H1 (cell line): ENCODE data around the gene OPHN1. TPM values are rescaled to one million over a fixed set of nuclear protein-coding genes. Genes with fewer than 3 reads are reported as not detected.

ENCODE experiments used
- CTCF ChIA-PET: fragments of 300-600 bp; sonication (Branson Sonifier 250); formaldehyde crosslinking; loops from one replicate; lab custom pipeline; 2021; ENCODE audit not compliant: partially characterized antibody; lab: Charles Lee
- POLR2A ChIA-PET: fragments of 300-600 bp; sonication (Branson Sonifier 250); formaldehyde crosslinking; loops from one replicate; lab custom pipeline; 2021; ENCODE audit warnings: inconsistent platforms; ENCODE audit not compliant: partially characterized antibody; lab: Charles Lee
- DNase-seq, 2 experiments: peaks; one replicate each; pipeline versions ENCODE4 v3.0.0 to v3.0.0-alpha.2; 2010 to 2022; ENCODE audit warnings: low spot score in 2 of 2, low read depth in 1 of 2, mixed read lengths in 1 of 2
- FAIRE-seq: peaks from 2 replicates; lab custom pipeline; 2011; peaks lifted over from hg19 to GRCh38; lab: Jason Lieb, UNC
- H2AFZ ChIP-seq: 2 replicates; pipeline ENCODE4 v1.8.1; 2012; ENCODE audit warnings: low read length, inconsistent platforms
- H2AK5ac ChIP-seq: 2 replicates; pipeline ENCODE4 v1.6.1; 2013; ENCODE audit warnings: low read depth, low read length
- H2BK120ac ChIP-seq: replicated peaks from 2 replicates; pipeline ENCODE3; 2013; ENCODE audit warnings: low read depth, low read length, inconsistent platforms
- H2BK12ac ChIP-seq: 2 replicates; pipeline ENCODE4 v1.6.1; 2013; ENCODE audit warnings: low read depth, low read length
- H2BK15ac ChIP-seq: 2 replicates; pipeline ENCODE4 v1.6.1; 2013; ENCODE audit warnings: low read length
- H2BK20ac ChIP-seq: 2 replicates; pipeline ENCODE4 v1.6.1; 2013; ENCODE audit warnings: low read length
- H2BK5ac ChIP-seq: 2 replicates; pipeline ENCODE4 v1.6.1; 2013; ENCODE audit warnings: low read depth, low read length
- H3K14ac ChIP-seq: 2 replicates; pipeline ENCODE4 v1.6.1; 2013; ENCODE audit warnings: inconsistent platforms; ENCODE audit not compliant: insufficient read length
- H3K18ac ChIP-seq: 2 replicates; pipeline ENCODE4 v1.6.1; 2013; ENCODE audit warnings: low read length; ENCODE audit errors: extremely low read depth
- H3K23ac ChIP-seq: 2 replicates; pipeline ENCODE4 v1.6.1; 2013; ENCODE audit warnings: inconsistent platforms; ENCODE audit not compliant: insufficient read length
- H3K23me2 ChIP-seq: 2 replicates; pipeline ENCODE4 v1.6.1; 2013; ENCODE audit warnings: low read depth, low read length
- H3K27ac ChIP-seq: 2 replicates; pipeline ENCODE4 v1.6.1; 2011; ENCODE audit warnings: low read depth, low read length, inconsistent platforms
- H3K27me3 ChIP-seq, 4 experiments: replicated peaks in 1 of 4; 1 replicate in 1 of 4; 2 replicates in 3 of 4; pipeline versions ENCODE4 v1.6.1 to v1.8.1; 2011 to 2013; ENCODE audit warnings: low read length in 3 of 4, mild to moderate bottlenecking in 3 of 4, inconsistent platforms in 2 of 4, mixed read lengths in 2 of 4, moderate library complexity in 1 of 4; ENCODE audit not compliant: control insufficient read depth in 3 of 4, insufficient read depth in 3 of 4; ENCODE audit errors: extremely low read depth in 1 of 4
- H3K36me3 ChIP-seq, 4 experiments: 2 replicates each; pipeline versions ENCODE4 v1.6.1 to v1.8.1; 2011 to 2013; ENCODE audit warnings: mild to moderate bottlenecking in 4 of 4, low read length in 3 of 4, moderate library complexity in 2 of 4, control low read depth in 1 of 4, inconsistent platforms in 1 of 4; ENCODE audit not compliant: insufficient read depth in 4 of 4, control insufficient read depth in 2 of 4
- H3K4ac ChIP-seq: replicated peaks from 2 replicates; pipeline ENCODE3; 2013; ENCODE audit warnings: low read length, low read depth, mixed read lengths, inconsistent platforms; ENCODE audit not compliant: insufficient read length
- H3K4me1 ChIP-seq, 4 experiments: replicated peaks in 1 of 4; 1 replicate in 1 of 4; 2 replicates in 3 of 4; pipeline versions ENCODE4 v1.6.1 to v1.8.1; 2011 to 2013; ENCODE audit warnings: low read length in 3 of 4, inconsistent platforms in 2 of 4, mixed read lengths in 1 of 4; ENCODE audit not compliant: insufficient read depth in 4 of 4, control insufficient read depth in 3 of 4
- H3K4me2 ChIP-seq, 2 experiments: 2 replicates each; pipeline versions ENCODE4 v1.6.1 to v1.8.1; 2011 to 2013; ENCODE audit warnings: low read depth in 2 of 2, low read length in 2 of 2, control low read depth in 1 of 2, inconsistent platforms in 1 of 2, mild to moderate bottlenecking in 1 of 2; ENCODE audit not compliant: insufficient read depth in 1 of 2
- H3K4me3 ChIP-seq, 4 experiments: fragments of 200-600, 300-600 bp in 1 of 4; sonication (generic), shearing (Covaris generic), sonication (Bioruptor Twin) in 1 of 4; 2 replicates each; pipeline versions ENCODE4 v1.5.1 to v1.8.1; 2011 to 2016; ENCODE audit warnings: low read length in 4 of 4, low read depth in 3 of 4, control low read depth in 2 of 4, inconsistent platforms in 2 of 4, mild to moderate bottlenecking in 2 of 4, mixed read lengths in 1 of 4, moderate library complexity in 1 of 4; ENCODE audit not compliant: insufficient read depth in 2 of 4; ENCODE audit errors: extremely low read depth in 1 of 4
- H3K56ac ChIP-seq: replicated peaks from 2 replicates; pipeline ENCODE3; 2013; ENCODE audit warnings: low read depth, mild to moderate bottlenecking, mixed read lengths, low read length, inconsistent platforms; ENCODE audit not compliant: insufficient read length
- H3K79me1 ChIP-seq: 2 replicates; pipeline ENCODE4 v1.6.1; 2013; ENCODE audit warnings: low read depth, low read length, control low read depth
- H3K79me2 ChIP-seq, 2 experiments: 2 replicates each; pipeline versions ENCODE4 v1.6.1 to v1.8.1; 2012 to 2013; ENCODE audit warnings: low read length in 2 of 2, mild to moderate bottlenecking in 2 of 2, inconsistent platforms in 1 of 2; ENCODE audit not compliant: insufficient read depth in 2 of 2, control insufficient read depth in 1 of 2
- H3K9ac ChIP-seq, 4 experiments: replicated peaks in 1 of 4; 1 replicate in 1 of 4; 2 replicates in 3 of 4; pipeline versions ENCODE4 v1.6.1 to v1.8.1; 2011 to 2013; ENCODE audit warnings: low read depth in 3 of 4, low read length in 3 of 4, control low read depth in 2 of 4, mild to moderate bottlenecking in 2 of 4, moderate library complexity in 2 of 4, inconsistent platforms in 1 of 4; ENCODE audit errors: extremely low read depth in 1 of 4
- H3K9me3 ChIP-seq, 2 experiments: 2 replicates each; pipeline versions ENCODE4 v1.6.1 to v1.8.1; 2012 to 2013; ENCODE audit warnings: mild to moderate bottlenecking in 2 of 2, moderate library complexity in 2 of 2, control low read depth in 1 of 2, inconsistent platforms in 1 of 2, low read depth in 1 of 2, low read length in 1 of 2, mixed read lengths in 1 of 2; ENCODE audit not compliant: insufficient read depth in 2 of 2
- H4K20me1 ChIP-seq, 2 experiments: replicated peaks in 1 of 2; 2 replicates each; pipeline versions ENCODE3 to v1.8.1; 2011 to 2013; ENCODE audit warnings: inconsistent platforms in 2 of 2, low read length in 2 of 2, mild to moderate bottlenecking in 1 of 2; ENCODE audit not compliant: insufficient read depth in 2 of 2, control insufficient read depth in 1 of 2
- H4K5ac ChIP-seq: 2 replicates; pipeline ENCODE4 v1.6.1; 2013; ENCODE audit warnings: low read length, low read depth, mixed read lengths, inconsistent platforms; ENCODE audit not compliant: insufficient read length
- H4K8ac ChIP-seq: 2 replicates; pipeline ENCODE4 v1.8.0; 2013; ENCODE audit warnings: mild to moderate bottlenecking, moderate library complexity, low read length, inconsistent platforms; ENCODE audit not compliant: insufficient read depth; ENCODE audit errors: extremely low read depth
- H4K91ac ChIP-seq: replicated peaks from 2 replicates; pipeline ENCODE3; 2013; ENCODE audit warnings: low read length, mixed read lengths, inconsistent platforms; ENCODE audit not compliant: insufficient read length
- CHD1 ChIP-seq: IDR thresholded peaks from 2 replicates; pipeline ENCODE4 v1.6.1; 2012; ENCODE audit warnings: low read depth, low read length, improper control_type of control experiment
- SIX5 ChIP-seq: IDR thresholded peaks from 2 replicates; pipeline ENCODE4 v1.6.1; 2011; ENCODE audit warnings: mild to moderate bottlenecking, low read depth, low read length
- TEAD4 ChIP-seq: IDR thresholded peaks from 2 replicates; pipeline ENCODE4 v1.6.1; 2012; ENCODE audit warnings: low read depth, low read length, inconsistent platforms, mixed read lengths
- polyA plus RNA-seq, 7 experiments: library from polyadenylated mRNA; depleted of rRNA in 3 of 7; stranded (reverse) in 5 of 7; unstranded in 2 of 7; fragments of >200 nt in 5 of 7; fragments of 200-250 nt in 2 of 7; gene quantifications; 1 replicate in 5 of 7; 2 replicates in 1 of 7; 4 replicates in 1 of 7; pipeline versions ENCODE4 v1.2.1 to v1.2.3, GENCODE V29; 2011 to 2013; ENCODE audit warnings: missing spikeins in 2 of 7, mixed read lengths in 2 of 7
- total RNA-seq: library from RNA; stranded (reverse); fragmentation: NEBNext Ultra II Directional; extraction: Animal tissue kit (Norgen Biotek cat#: 25700); gene quantifications from 2 replicates; pipeline ENCODE4 v1.2.1, GENCODE V29; 2021

OPHN1 gene
- total and polyA plus RNA-seq, 2 of the 8 experiments (the other 6 are each of a cell fraction or from before 2014, with no cell fraction given): 1.2 to 3.5 TPM

- CTCF ChIA-PET: no interaction called here
- FAIRE-seq (no peak), DNase-seq (no peak)
- Histone ChIP-seq H4K5ac (no peak overlapping the region), H3K9ac (no peak overlapping the region), H3K9me3 (no peaks in the 10 kb centered on the region), H2BK15ac (no peak overlapping the region), H2AK5ac (no peak overlapping the region), H3K4me2 (no peak overlapping the region), H3K27ac (no peak overlapping the region), H2AFZ (no peak overlapping the region), H3K4me1 (no peaks in the 10 kb centered on the region), H3K23me2 (no peaks in the 10 kb centered on the region), H3K23ac (no peak overlapping the region), H3K79me1 (no peaks in the 10 kb centered on the region), H2BK12ac (no peak overlapping the region), H3K27me3 (no peaks in the 10 kb centered on the region), H3K18ac (no peak overlapping the region; the same call in 1 of the 2 replicates), H2BK120ac (no peak overlapping the region), H3K4ac (no peak overlapping the region), H3K36me3 (no peaks in the 10 kb centered on the region), H2BK20ac (no peak overlapping the region), H4K91ac (no peak overlapping the region), H3K56ac (no peak overlapping the region), H3K14ac (no peak overlapping the region), H4K20me1 (no peaks in the 10 kb centered on the region), H3K4me3 (no peak overlapping the region), H2BK5ac (no peak overlapping the region), H4K8ac (no peak overlapping the region), H3K79me2 (no peaks in the 10 kb centered on the region)
- TF ChIP-seq TEAD4 (no peak), CHD1 (no peak), SIX5 (no peak)
- POLR2A ChIA-PET: interaction anchor here (0.8 kb wide), 1 partner anchor 44 kb away, joined by 3 read pairs; no protein-coding TSS in a partner anchor
Observed at GRCh38 chrX:68376373-68376772, 56.9 kb downstream of the OPHN1 start.
